Hepatocyte (in vitro differentiated cells): ENCODE measurements around the gene LEPR.

ENCODE experiments used
- EZH2phosphoT487 ChIP-seq: fragments of 200-600 bp; sonication (generic); IDR thresholded peaks from one replicate; pipeline ENCODE4 v1.6.1; 2018; ENCODE audit warnings: antibody characterized with exemption, mild to moderate bottlenecking, low read depth, moderate library complexity; ENCODE audit not compliant: unreplicated experiment, severe bottlenecking
- TF ChIP-seq, protein P1 (sequence below): fragments of 200-600 bp; sonication (generic); IDR thresholded peaks from 2 replicates; pipeline ENCODE4 v1.5.1; 2016; ENCODE audit warnings: antibody characterized with exemption, mild to moderate bottlenecking; ENCODE audit not compliant: poor library complexity

GRCh38 chr1:65431111-65431705 is 10.7 kb downstream of the LEPR start:
- TF ChIP-seq, protein P1, sequence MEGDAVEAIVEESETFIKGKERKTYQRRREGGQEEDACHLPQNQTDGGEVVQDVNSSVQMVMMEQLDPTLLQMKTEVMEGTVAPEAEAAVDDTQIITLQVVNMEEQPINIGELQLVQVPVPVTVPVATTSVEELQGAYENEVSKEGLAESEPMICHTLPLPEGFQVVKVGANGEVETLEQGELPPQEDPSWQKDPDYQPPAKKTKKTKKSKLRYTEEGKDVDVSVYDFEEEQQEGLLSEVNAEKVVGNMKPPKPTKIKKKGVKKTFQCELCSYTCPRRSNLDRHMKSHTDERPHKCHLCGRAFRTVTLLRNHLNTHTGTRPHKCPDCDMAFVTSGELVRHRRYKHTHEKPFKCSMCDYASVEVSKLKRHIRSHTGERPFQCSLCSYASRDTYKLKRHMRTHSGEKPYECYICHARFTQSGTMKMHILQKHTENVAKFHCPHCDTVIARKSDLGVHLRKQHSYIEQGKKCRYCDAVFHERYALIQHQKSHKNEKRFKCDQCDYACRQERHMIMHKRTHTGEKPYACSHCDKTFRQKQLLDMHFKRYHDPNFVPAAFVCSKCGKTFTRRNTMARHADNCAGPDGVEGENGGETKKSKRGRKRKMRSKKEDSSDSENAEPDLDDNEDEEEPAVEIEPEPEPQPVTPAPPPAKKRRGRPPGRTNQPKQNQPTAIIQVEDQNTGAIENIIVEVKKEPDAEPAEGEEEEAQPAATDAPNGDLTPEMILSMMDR, result peak; percentile 66
- TF ChIP-seq EZH2phosphoT487, result no peak
